22Rv1 (cell line): ENCODE data around the gene STARD9.

Experiments
- CTCF ChIP-seq: fragments of 450-650 bp; IDR thresholded peaks from 2 replicates; pipeline ENCODE4 v1.5.1; 2017; ENCODE audit warnings: mild to moderate bottlenecking
- ZFX ChIP-seq: fragments of 450-650 bp; IDR thresholded peaks from 2 replicates; pipeline ENCODE4 v1.6.1; 2017; ENCODE audit warnings: antibody characterized with exemption, borderline replicate concordance

- no peak for TF ChIP-seq CTCF
- TF ChIP-seq ZFX: no peak
Measured at GRCh38 chr15:42741710-42742109, 166.3 kb downstream of the STARD9 start.
